SJCRH30 (cell line): ENCODE data around the gene PDZRN4. TPM values are rescaled to one million over a fixed set of nuclear protein-coding genes. Genes with fewer than 3 reads are reported as not detected.

Experiments used
- DNase-seq, 2 experiments: peaks; one replicate each; pipeline ENCODE4 v3.0.0-alpha.2; 2015 to 2020
- H3K27ac ChIP-seq: fragments of 250-450 bp; sonication (Bioruptor Pico); 2 replicates; pipeline ENCODE4 v1.5.1; 2020; ENCODE audit warnings: mild to moderate bottlenecking, moderate library complexity
- H3K27me3 ChIP-seq: fragments of 250-450 bp; sonication (Bioruptor Pico); 2 replicates; pipeline ENCODE4 v1.5.1; 2020; ENCODE audit warnings: mild to moderate bottlenecking, moderate library complexity
- H3K36me3 ChIP-seq: fragments of 250-450 bp; sonication (Bioruptor Pico); 2 replicates; pipeline ENCODE4 v1.5.1; 2020; ENCODE audit warnings: mild to moderate bottlenecking, moderate library complexity
- H3K4me1 ChIP-seq: fragments of 250-450 bp; sonication (Bioruptor Pico); 2 replicates; pipeline ENCODE4 v1.5.1; 2020; ENCODE audit warnings: mild to moderate bottlenecking, moderate library complexity
- H3K4me3 ChIP-seq: fragments of 250-450 bp; sonication (Bioruptor Pico); 2 replicates; pipeline ENCODE4 v1.5.1; 2020; ENCODE audit warnings: mild to moderate bottlenecking, moderate library complexity
- H3K9me3 ChIP-seq: fragments of 250-450 bp; sonication (Bioruptor Pico); replicated peaks from 2 replicates; pipeline ENCODE4 v1.5.1; 2020; ENCODE audit warnings: mild to moderate bottlenecking, moderate library complexity
- total RNA-seq: library from RNA; depleted of rRNA; stranded (reverse); fragments of >200 nt; shearing (Covaris generic); gene quantifications from 2 replicates; pipeline ENCODE4 v1.2.3, GENCODE V29; 2014

PDZRN4 gene
- total RNA-seq, 1 experiment from 2014 or later: not detected

- H3K9me3 ChIP-seq: no peaks in the 10 kb centered on the region
- no peak overlapping the region for H3K4me3 ChIP-seq
- no peak overlapping the region for H3K27ac ChIP-seq
- no peaks in the 10 kb centered on the region for H3K4me1 ChIP-seq
- no peak for DNase-seq
- H3K36me3 ChIP-seq: no peaks in the 10 kb centered on the region
- no peaks in the 10 kb centered on the region for H3K27me3 ChIP-seq
Measured at GRCh38 chr12:41409628-41410027, 221.5 kb downstream of the PDZRN4 start.

- H3K27ac ChIP-seq: no peak overlapping the region
- H3K4me3 ChIP-seq: no peak overlapping the region
- H3K27me3 ChIP-seq: no peaks in the 10 kb centered on the region
- H3K9me3 ChIP-seq: no peaks in the 10 kb centered on the region
- DNase-seq: no peak
- peaks cover 4% of the 10 kb centered on the region; the same call in 1 of the 2 replicates for H3K4me1 ChIP-seq
- H3K36me3 ChIP-seq: no peaks in the 10 kb centered on the region
Measured at GRCh38 chr12:41418586-41418985, 230.5 kb downstream of the PDZRN4 start.

- no peak overlapping the region for H3K4me3 ChIP-seq
- DNase-seq: peak; percentile 8 to 45
- H3K27me3 ChIP-seq: no peaks in the 10 kb centered on the region
- no peaks in the 10 kb centered on the region for H3K36me3 ChIP-seq
- H3K9me3 ChIP-seq: no peaks in the 10 kb centered on the region
- H3K27ac ChIP-seq: no peak overlapping the region
- peaks cover 4% of the 10 kb centered on the region; the same call in 1 of the 2 replicates for H3K4me1 ChIP-seq
Measured at GRCh38 chr12:41419131-41419893, 231.2 kb downstream of the PDZRN4 start.

- H3K36me3 ChIP-seq: no peaks in the 10 kb centered on the region
- no peaks in the 10 kb centered on the region for H3K4me1 ChIP-seq
- H3K4me3 ChIP-seq: no peak overlapping the region
- H3K27me3 ChIP-seq: no peaks in the 10 kb centered on the region
- no peaks in the 10 kb centered on the region for H3K9me3 ChIP-seq
- peak; percentile 15 to 60 for DNase-seq
- H3K27ac ChIP-seq: no peak overlapping the region
Measured at GRCh38 chr12:41424651-41425050, 236.5 kb downstream of the PDZRN4 start.

GRCh38 chr12:41433460-41433859 is 245.3 kb downstream of the PDZRN4 start:
- Histone ChIP-seq H3K4me3 (no peak overlapping the region), H3K4me1 (no peaks in the 10 kb centered on the region), H3K36me3 (no peaks in the 10 kb centered on the region), H3K27me3 (no peaks in the 10 kb centered on the region; the same call in 1 of the 2 replicates), H3K9me3 (no peaks in the 10 kb centered on the region), H3K27ac (no peak overlapping the region)
- DNase-seq: no peak

- Histone ChIP-seq H3K27ac (no peak overlapping the region), H3K4me3 (no peak overlapping the region), H3K4me1 (no peaks in the 10 kb centered on the region), H3K36me3 (no peaks in the 10 kb centered on the region), H3K27me3 (no peaks in the 10 kb centered on the region; the same call in 1 of the 2 replicates), H3K9me3 (no peaks in the 10 kb centered on the region)
- DNase-seq: no peak
Measured at GRCh38 chr12:41436076-41436475, 248.0 kb downstream of the PDZRN4 start.

GRCh38 chr12:41437563-41437962 is 249.4 kb downstream of the PDZRN4 start:
- Histone ChIP-seq H3K27me3 (no peaks in the 10 kb centered on the region; the same call in 1 of the 2 replicates), H3K27ac (no peak overlapping the region), H3K36me3 (no peaks in the 10 kb centered on the region), H3K4me3 (no peak overlapping the region), H3K4me1 (no peaks in the 10 kb centered on the region), H3K9me3 (no peaks in the 10 kb centered on the region)
- no peak for DNase-seq

GRCh38 chr12:41438854-41439541 is 250.9 kb downstream of the PDZRN4 start:
- no peaks in the 10 kb centered on the region; the same call in 1 of the 2 replicates for H3K27me3 ChIP-seq
- H3K4me3 ChIP-seq: no peak overlapping the region
- no peak overlapping the region for H3K27ac ChIP-seq
- no peaks in the 10 kb centered on the region for H3K4me1 ChIP-seq
- no peaks in the 10 kb centered on the region for H3K9me3 ChIP-seq
- no peak for DNase-seq
- H3K36me3 ChIP-seq: no peaks in the 10 kb centered on the region

- Histone ChIP-seq H3K27ac (no peak overlapping the region), H3K9me3 (no peaks in the 10 kb centered on the region), H3K27me3 (no peaks in the 10 kb centered on the region; the same call in 1 of the 2 replicates), H3K36me3 (no peaks in the 10 kb centered on the region), H3K4me3 (no peak overlapping the region), H3K4me1 (no peaks in the 10 kb centered on the region)
- DNase-seq: no peak
Measured at GRCh38 chr12:41439801-41440200, 251.7 kb downstream of the PDZRN4 start.

- Histone ChIP-seq H3K27ac (no peak overlapping the region), H3K27me3 (no peaks in the 10 kb centered on the region; the same call in 1 of the 2 replicates)
- DNase-seq: no peak
Measured at GRCh38 chr12:41441180-41441579, 253.1 kb downstream of the PDZRN4 start.

GRCh38 chr12:41442896-41443295 is 254.8 kb downstream of the PDZRN4 start:
- Histone ChIP-seq H3K4me3 (no peak overlapping the region), H3K9me3 (0 out of 2 replicates have a peak, but pooled peaks cover 3% of the 10 kb centered on the region), H3K27ac (no peak overlapping the region), H3K36me3 (no peaks in the 10 kb centered on the region), H3K4me1 (no peaks in the 10 kb centered on the region), H3K27me3 (no peaks in the 10 kb centered on the region)
- no peak for DNase-seq

More at GRCh38 chr12:41441180-41441579, 253.1 kb downstream of the PDZRN4 start:
- no peaks in the 10 kb centered on the region for H3K36me3 ChIP-seq
- no peaks in the 10 kb centered on the region for H3K4me1 ChIP-seq
- H3K4me3 ChIP-seq: no peak overlapping the region
- 0 out of 2 replicates have a peak, but pooled peaks cover 3% of the 10 kb centered on the region for H3K9me3 ChIP-seq

GRCh38 chr12:41443690-41444089 is 255.6 kb downstream of the PDZRN4 start:
- Histone ChIP-seq H3K4me3 (no peak overlapping the region), H3K27me3 (no peaks in the 10 kb centered on the region), H3K4me1 (no peaks in the 10 kb centered on the region), H3K36me3 (no peaks in the 10 kb centered on the region), H3K9me3 (0 out of 2 replicates have a peak, but pooled peaks cover 3% of the 10 kb centered on the region), H3K27ac (no peak overlapping the region)
- no peak for DNase-seq

- Histone ChIP-seq H3K27me3 (no peaks in the 10 kb centered on the region; the same call in 1 of the 2 replicates), H3K4me1 (no peaks in the 10 kb centered on the region; the same call in 1 of the 2 replicates), H3K27ac (no peak overlapping the region), H3K36me3 (no peaks in the 10 kb centered on the region), H3K4me3 (no peak overlapping the region), H3K9me3 (no peaks in the 10 kb centered on the region)
- DNase-seq: no peak
Measured at GRCh38 chr12:41452838-41453407, 264.8 kb downstream of the PDZRN4 start.

- Histone ChIP-seq H3K36me3 (no peaks in the 10 kb centered on the region), H3K27me3 (no peaks in the 10 kb centered on the region; the same call in 1 of the 2 replicates), H3K4me1 (no peaks in the 10 kb centered on the region; the same call in 1 of the 2 replicates), H3K9me3 (no peaks in the 10 kb centered on the region), H3K27ac (no peak overlapping the region), H3K4me3 (no peak overlapping the region)
- DNase-seq: no peak
Measured at GRCh38 chr12:41453409-41453808, 265.3 kb downstream of the PDZRN4 start.
